Panc1 (cell line): Measurements from ENCODE around the gene GPR87. TPM values are rescaled to one million over a fixed set of nuclear protein-coding genes. Genes with fewer than 3 reads are reported as not detected.

ENCODE experiments used
- ATAC-seq: fragments of 200-7000 bp; cut with Tn5 transposase; 2 replicates; pipeline ENCODE4 v1.9.1; 2020; ENCODE audit warnings: mild to moderate bottlenecking, moderate library complexity
- BruUV-seq: library from RNA; stranded (reverse); fragments of 400-500 nt; replicated peaks from 2 replicates; lab custom pipeline; 2021; lab: Mats Ljungman, UMichigan
- CTCF ChIA-PET: fragments of 300-600 bp; sonication (Branson Sonifier 250); formaldehyde crosslinking; loops from one replicate; lab custom pipeline; 2022; ENCODE audit warnings: antibody characterized with exemption; lab: Charles Lee
- POLR2A ChIA-PET: fragments of 300-600 bp; sonication (Branson Sonifier 250); formaldehyde crosslinking; loops from one replicate; lab custom pipeline; 2022; ENCODE audit warnings: antibody characterized with exemption; lab: Charles Lee
- DNase-seq: peaks from one replicate; pipeline ENCODE4 v3.0.0-alpha.2; 2010; ENCODE audit warnings: low read depth, low spot score
- H3K27ac ChIP-seq: 2 replicates; pipeline ENCODE4 v1.5.1; 2011; ENCODE audit warnings: mild to moderate bottlenecking, low read length, inconsistent platforms
- H3K27me3 ChIP-seq: fragments of 200-500 bp; sonication (Bioruptor generic); 2 replicates; pipeline ENCODE4 v1.6.0; 2014; ENCODE audit warnings: low read length, inconsistent platforms; ENCODE audit not compliant: control insufficient read depth, insufficient read depth
- H3K36me3 ChIP-seq: fragments of 200-500 bp; sonication (Bioruptor generic); 2 replicates; pipeline ENCODE4 v1.5.1; 2014; ENCODE audit warnings: inconsistent platforms, mild to moderate bottlenecking, low read length, moderate library complexity; ENCODE audit not compliant: control insufficient read depth, insufficient read depth
- H3K4me1 ChIP-seq: 2 replicates; pipeline ENCODE4 v1.5.1; 2011; ENCODE audit warnings: inconsistent platforms, mild to moderate bottlenecking, low read length, moderate library complexity; ENCODE audit not compliant: control insufficient read depth, insufficient read depth
- H3K4me3 ChIP-seq, 2 experiments: 2 replicates each; pipeline ENCODE4 v1.5.1; 2011 to 2012; ENCODE audit warnings: low read depth in 2 of 2, low read length in 2 of 2, mild to moderate bottlenecking in 2 of 2, inconsistent platforms in 1 of 2, moderate library complexity in 1 of 2
- H3K9me3 ChIP-seq: fragments of 200-500 bp; sonication (Bioruptor generic); 2 replicates; pipeline ENCODE4 v1.5.1; 2014; ENCODE audit warnings: low read depth, mild to moderate bottlenecking, inconsistent platforms, low read length, moderate library complexity; ENCODE audit not compliant: control insufficient read depth, insufficient read depth
- CTCF ChIP-seq: fragments of 450-650 bp; IDR thresholded peaks from 2 replicates; pipeline ENCODE4 v1.5.1; 2017; ENCODE audit warnings: mild to moderate bottlenecking
- POLR2AphosphoS5 ChIP-seq: IDR thresholded peaks from 2 replicates; pipeline ENCODE4 v1.6.1; 2012; ENCODE audit warnings: mild to moderate bottlenecking, low read depth, low read length, moderate library complexity
- REST ChIP-seq, 2 experiments: IDR thresholded peaks; 2 replicates each; pipeline ENCODE4 v1.6.1; 2011 to 2012; ENCODE audit warnings: low read depth in 2 of 2, control low read depth in 1 of 2, low read length in 1 of 2, mild to moderate bottlenecking in 1 of 2, moderate library complexity in 1 of 2; ENCODE audit not compliant: insufficient read depth in 1 of 2
- SIN3A ChIP-seq: IDR thresholded peaks from 2 replicates; pipeline ENCODE4 v1.6.1; 2012; ENCODE audit warnings: low read depth, mild to moderate bottlenecking, low read length, moderate library complexity, borderline replicate concordance; ENCODE audit not compliant: insufficient read depth
- TCF7L2 ChIP-seq: IDR thresholded peaks from 2 replicates; pipeline ENCODE4 v1.6.1; 2011; ENCODE audit warnings: mild to moderate bottlenecking, low read depth, low read length, inconsistent platforms
- in situ Hi-C: cut with HindIII; loops from 2 replicates; pipeline ENCODE4 v1.10.0; 2016; ENCODE audit warnings: low sequenced_read_pairs, low pct_unique_long_range_greater_than_20kb
- intact Hi-C: fragments of 100-400 bp; cut with micrococcal nuclease; formaldehyde crosslinking; loops from one replicate; pipeline ENCODE4 v1.10.0; 2022; ENCODE audit not compliant: unreplicated experiment
- total RNA-seq: library from RNA; stranded (reverse); gene quantifications from one replicate; pipeline ENCODE4 v1.2.1, GENCODE V29; 2021; ENCODE audit not compliant: unreplicated experiment

GPR87 gene
- total RNA-seq, 1 experiment from 2014 or later: not detected

- Histone ChIP-seq H3K27me3 (no peaks in the 10 kb centered on the region), H3K4me3 (no peak overlapping the region), H3K9me3 (no peaks in the 10 kb centered on the region), H3K27ac (no peak overlapping the region), H3K36me3 (no peaks in the 10 kb centered on the region), H3K4me1 (no peaks in the 10 kb centered on the region)
- no peak for DNase-seq
- BruUV-seq: no TSS peak
- no peak for TF ChIP-seq POLR2AphosphoS5
- TF ChIP-seq CTCF: no peak
- TF ChIP-seq REST (IDR thresholded peaks at IDR 0.05; ENCODE audit: insufficient read depth in 1 of 2, low read depth in 2 of 2, low read length in 1 of 2): no peak
- no peak for TF ChIP-seq SIN3A
- no peak for TF ChIP-seq TCF7L2
- CTCF ChIA-PET: no interaction called here
- ATAC-seq: no peak
- POLR2A ChIA-PET: no interaction called here
- in situ Hi-C loops (no loop called here), intact Hi-C loops (no loop called here)
Measured at GRCh38 chr3:151300539-151300938, 16.1 kb downstream of the GPR87 start.

GRCh38 chr3:151299006-151299405 is 17.6 kb downstream of the GPR87 start:
- intact Hi-C loops (no loop called here), in situ Hi-C loops (no loop called here)
- no TSS peak for BruUV-seq
- Histone ChIP-seq H3K36me3 (no peaks in the 10 kb centered on the region), H3K4me1 (no peaks in the 10 kb centered on the region), H3K27ac (no peak overlapping the region), H3K27me3 (no peaks in the 10 kb centered on the region), H3K9me3 (no peaks in the 10 kb centered on the region), H3K4me3 (no peak overlapping the region)
- no peak for ATAC-seq
- TF ChIP-seq CTCF: no peak
- no peak for TF ChIP-seq TCF7L2
- TF ChIP-seq REST (IDR thresholded peaks at IDR 0.05; ENCODE audit: insufficient read depth in 1 of 2, low read depth in 2 of 2, low read length in 1 of 2): no peak
- TF ChIP-seq SIN3A: no peak
- TF ChIP-seq POLR2AphosphoS5: no peak
- no peak for DNase-seq
- ChIA-PET POLR2A (no interaction called here), CTCF (no interaction called here)
